H1 (cell line): ENCODE results near the gene MGARP. TPM values are rescaled to one million over a fixed set of nuclear protein-coding genes. Genes with fewer than 3 reads are reported as not detected.

Source experiments
- CTCF ChIA-PET: fragments of 300-600 bp; sonication (Branson Sonifier 250); formaldehyde crosslinking; loops from one replicate; lab custom pipeline; 2021; ENCODE audit not compliant: partially characterized antibody; lab: Charles Lee
- POLR2A ChIA-PET: fragments of 300-600 bp; sonication (Branson Sonifier 250); formaldehyde crosslinking; loops from one replicate; lab custom pipeline; 2021; ENCODE audit warnings: inconsistent platforms; ENCODE audit not compliant: partially characterized antibody; lab: Charles Lee
- DNase-seq, 2 experiments: peaks; one replicate each; pipeline versions ENCODE4 v3.0.0 to v3.0.0-alpha.2; 2010 to 2022; ENCODE audit warnings: low spot score in 2 of 2, low read depth in 1 of 2, mixed read lengths in 1 of 2
- FAIRE-seq: peaks from 2 replicates; lab custom pipeline; 2011; peaks lifted over from hg19 to GRCh38; lab: Jason Lieb, UNC
- H2AFZ ChIP-seq: 2 replicates; pipeline ENCODE4 v1.8.1; 2012; ENCODE audit warnings: low read length, inconsistent platforms
- H2AK5ac ChIP-seq: 2 replicates; pipeline ENCODE4 v1.6.1; 2013; ENCODE audit warnings: low read depth, low read length
- H2BK120ac ChIP-seq: replicated peaks from 2 replicates; pipeline ENCODE3; 2013; ENCODE audit warnings: low read depth, low read length, inconsistent platforms
- H2BK12ac ChIP-seq: 2 replicates; pipeline ENCODE4 v1.6.1; 2013; ENCODE audit warnings: low read depth, low read length
- H2BK15ac ChIP-seq: 2 replicates; pipeline ENCODE4 v1.6.1; 2013; ENCODE audit warnings: low read length
- H2BK20ac ChIP-seq: 2 replicates; pipeline ENCODE4 v1.6.1; 2013; ENCODE audit warnings: low read length
- H2BK5ac ChIP-seq: 2 replicates; pipeline ENCODE4 v1.6.1; 2013; ENCODE audit warnings: low read depth, low read length
- H3K14ac ChIP-seq: 2 replicates; pipeline ENCODE4 v1.6.1; 2013; ENCODE audit warnings: inconsistent platforms; ENCODE audit not compliant: insufficient read length
- H3K18ac ChIP-seq: 2 replicates; pipeline ENCODE4 v1.6.1; 2013; ENCODE audit warnings: low read length; ENCODE audit errors: extremely low read depth
- H3K23ac ChIP-seq: 2 replicates; pipeline ENCODE4 v1.6.1; 2013; ENCODE audit warnings: inconsistent platforms; ENCODE audit not compliant: insufficient read length
- H3K23me2 ChIP-seq: 2 replicates; pipeline ENCODE4 v1.6.1; 2013; ENCODE audit warnings: low read depth, low read length
- H3K27ac ChIP-seq: 2 replicates; pipeline ENCODE4 v1.6.1; 2011; ENCODE audit warnings: low read depth, low read length, inconsistent platforms
- H3K27me3 ChIP-seq, 4 experiments: replicated peaks in 1 of 4; 1 replicate in 1 of 4; 2 replicates in 3 of 4; pipeline versions ENCODE4 v1.6.1 to v1.8.1; 2011 to 2013; ENCODE audit warnings: low read length in 3 of 4, mild to moderate bottlenecking in 3 of 4, inconsistent platforms in 2 of 4, mixed read lengths in 2 of 4, moderate library complexity in 1 of 4; ENCODE audit not compliant: control insufficient read depth in 3 of 4, insufficient read depth in 3 of 4; ENCODE audit errors: extremely low read depth in 1 of 4
- H3K36me3 ChIP-seq, 4 experiments: 2 replicates each; pipeline versions ENCODE4 v1.6.1 to v1.8.1; 2011 to 2013; ENCODE audit warnings: mild to moderate bottlenecking in 4 of 4, low read length in 3 of 4, moderate library complexity in 2 of 4, control low read depth in 1 of 4, inconsistent platforms in 1 of 4; ENCODE audit not compliant: insufficient read depth in 4 of 4, control insufficient read depth in 2 of 4
- H3K4ac ChIP-seq: replicated peaks from 2 replicates; pipeline ENCODE3; 2013; ENCODE audit warnings: low read length, low read depth, mixed read lengths, inconsistent platforms; ENCODE audit not compliant: insufficient read length
- H3K4me1 ChIP-seq, 4 experiments: replicated peaks in 1 of 4; 1 replicate in 1 of 4; 2 replicates in 3 of 4; pipeline versions ENCODE4 v1.6.1 to v1.8.1; 2011 to 2013; ENCODE audit warnings: low read length in 3 of 4, inconsistent platforms in 2 of 4, mixed read lengths in 1 of 4; ENCODE audit not compliant: insufficient read depth in 4 of 4, control insufficient read depth in 3 of 4
- H3K4me2 ChIP-seq, 2 experiments: 2 replicates each; pipeline versions ENCODE4 v1.6.1 to v1.8.1; 2011 to 2013; ENCODE audit warnings: low read depth in 2 of 2, low read length in 2 of 2, control low read depth in 1 of 2, inconsistent platforms in 1 of 2, mild to moderate bottlenecking in 1 of 2; ENCODE audit not compliant: insufficient read depth in 1 of 2
- H3K4me3 ChIP-seq, 4 experiments: fragments of 200-600, 300-600 bp in 1 of 4; sonication (generic), shearing (Covaris generic), sonication (Bioruptor Twin) in 1 of 4; 2 replicates each; pipeline versions ENCODE4 v1.5.1 to v1.8.1; 2011 to 2016; ENCODE audit warnings: low read length in 4 of 4, low read depth in 3 of 4, control low read depth in 2 of 4, inconsistent platforms in 2 of 4, mild to moderate bottlenecking in 2 of 4, mixed read lengths in 1 of 4, moderate library complexity in 1 of 4; ENCODE audit not compliant: insufficient read depth in 2 of 4; ENCODE audit errors: extremely low read depth in 1 of 4
- H3K56ac ChIP-seq: replicated peaks from 2 replicates; pipeline ENCODE3; 2013; ENCODE audit warnings: low read depth, mild to moderate bottlenecking, mixed read lengths, low read length, inconsistent platforms; ENCODE audit not compliant: insufficient read length
- H3K79me1 ChIP-seq: 2 replicates; pipeline ENCODE4 v1.6.1; 2013; ENCODE audit warnings: low read depth, low read length, control low read depth
- H3K79me2 ChIP-seq, 2 experiments: 2 replicates each; pipeline versions ENCODE4 v1.6.1 to v1.8.1; 2012 to 2013; ENCODE audit warnings: low read length in 2 of 2, mild to moderate bottlenecking in 2 of 2, inconsistent platforms in 1 of 2; ENCODE audit not compliant: insufficient read depth in 2 of 2, control insufficient read depth in 1 of 2
- H3K9ac ChIP-seq, 4 experiments: replicated peaks in 1 of 4; 1 replicate in 1 of 4; 2 replicates in 3 of 4; pipeline versions ENCODE4 v1.6.1 to v1.8.1; 2011 to 2013; ENCODE audit warnings: low read depth in 3 of 4, low read length in 3 of 4, control low read depth in 2 of 4, mild to moderate bottlenecking in 2 of 4, moderate library complexity in 2 of 4, inconsistent platforms in 1 of 4; ENCODE audit errors: extremely low read depth in 1 of 4
- H3K9me3 ChIP-seq, 2 experiments: 2 replicates each; pipeline versions ENCODE4 v1.6.1 to v1.8.1; 2012 to 2013; ENCODE audit warnings: mild to moderate bottlenecking in 2 of 2, moderate library complexity in 2 of 2, control low read depth in 1 of 2, inconsistent platforms in 1 of 2, low read depth in 1 of 2, low read length in 1 of 2, mixed read lengths in 1 of 2; ENCODE audit not compliant: insufficient read depth in 2 of 2
- H4K20me1 ChIP-seq, 2 experiments: replicated peaks in 1 of 2; 2 replicates each; pipeline versions ENCODE3 to v1.8.1; 2011 to 2013; ENCODE audit warnings: inconsistent platforms in 2 of 2, low read length in 2 of 2, mild to moderate bottlenecking in 1 of 2; ENCODE audit not compliant: insufficient read depth in 2 of 2, control insufficient read depth in 1 of 2
- H4K5ac ChIP-seq: 2 replicates; pipeline ENCODE4 v1.6.1; 2013; ENCODE audit warnings: low read length, low read depth, mixed read lengths, inconsistent platforms; ENCODE audit not compliant: insufficient read length
- H4K8ac ChIP-seq: 2 replicates; pipeline ENCODE4 v1.8.0; 2013; ENCODE audit warnings: mild to moderate bottlenecking, moderate library complexity, low read length, inconsistent platforms; ENCODE audit not compliant: insufficient read depth; ENCODE audit errors: extremely low read depth
- H4K91ac ChIP-seq: replicated peaks from 2 replicates; pipeline ENCODE3; 2013; ENCODE audit warnings: low read length, mixed read lengths, inconsistent platforms; ENCODE audit not compliant: insufficient read length
- CHD2 ChIP-seq: IDR thresholded peaks from 2 replicates; pipeline ENCODE4 v1.6.1; 2012; ENCODE audit warnings: low read length, improper control_type of control experiment
- EP300 ChIP-seq, 2 experiments: IDR thresholded peaks; 1 replicate in 1 of 2; 2 replicates in 1 of 2; pipeline ENCODE4 v1.6.1; 2011 to 2012; ENCODE audit warnings: low read depth in 2 of 2, low read length in 2 of 2, mild to moderate bottlenecking in 2 of 2, borderline replicate concordance in 1 of 2, inconsistent platforms in 1 of 2, moderate library complexity in 1 of 2
- HDAC2 ChIP-seq, 2 experiments: fragments of 300-600 bp in 1 of 2; sonication (generic) in 1 of 2; IDR thresholded peaks; 2 replicates each; pipeline ENCODE4 v1.6.1; 2011 to 2012; ENCODE audit warnings: low read depth in 2 of 2, low read length in 2 of 2, mild to moderate bottlenecking in 2 of 2, moderate library complexity in 2 of 2, borderline replicate concordance in 1 of 2, inconsistent platforms in 1 of 2
- POLR2A ChIP-seq, 2 experiments: IDR thresholded peaks; 1 replicate in 1 of 2; 2 replicates in 1 of 2; pipeline ENCODE4 v1.6.1; 2011; ENCODE audit warnings: low read depth in 2 of 2, low read length in 2 of 2, mild to moderate bottlenecking in 2 of 2; ENCODE audit errors: control extremely low read depth in 1 of 2
- POLR2AphosphoS5 ChIP-seq: IDR thresholded peaks from 2 replicates; pipeline ENCODE4 v1.6.1; 2011; ENCODE audit warnings: low read depth, low read length
- RFX5 ChIP-seq: IDR thresholded peaks from 2 replicates; pipeline ENCODE4 v1.6.1; 2011; ENCODE audit warnings: low read depth, low read length, improper control_type of control experiment, borderline replicate concordance
- SIN3A ChIP-seq, 2 experiments: IDR thresholded peaks in 1 of 2; conservative IDR thresholded peaks in 1 of 2; 2 replicates each; pipeline ENCODE4 v1.6.1; 2011 to 2012; ENCODE audit warnings: low read length in 2 of 2, improper control_type of control experiment in 1 of 2, low read depth in 1 of 2, mild to moderate bottlenecking in 1 of 2
- SIX5 ChIP-seq: IDR thresholded peaks from 2 replicates; pipeline ENCODE4 v1.6.1; 2011; ENCODE audit warnings: mild to moderate bottlenecking, low read depth, low read length
- SP2 ChIP-seq: IDR thresholded peaks from 2 replicates; pipeline ENCODE4 v1.6.1; 2012; ENCODE audit warnings: mild to moderate bottlenecking, low read length, inconsistent platforms
- SUZ12 ChIP-seq: fragments of 200-600 bp; sonication (generic); IDR thresholded peaks from 2 replicates; pipeline ENCODE4 v1.6.1; 2012; ENCODE audit warnings: mild to moderate bottlenecking, inconsistent platforms, low read length, moderate library complexity, mixed read lengths
- TCF12 ChIP-seq: IDR thresholded peaks from 2 replicates; pipeline ENCODE4 v1.6.1; 2011; ENCODE audit warnings: low read depth, mild to moderate bottlenecking, low read length
- ZNF274 ChIP-seq: IDR thresholded peaks from 2 replicates; pipeline ENCODE4 v1.7.0; 2012; ENCODE audit warnings: low read length, borderline replicate concordance; ENCODE audit errors: extremely low read depth
- WGBS, 2 experiments: shearing (Covaris generic) in 1 of 2; methylation state at CpG; one replicate each; pipeline versions ENCODE4 v1.1.6 to v1.1.7; 2013 to 2015; ENCODE audit warnings: low lambda C conversion rate in 2 of 2, mixed read lengths in 2 of 2, inconsistent platforms in 1 of 2, low coverage in 1 of 2, missing lambda C conversion rate in 1 of 2; ENCODE audit not compliant: insufficient replicate concordance in 2 of 2, insufficient coverage in 1 of 2, insufficient read length in 1 of 2; ENCODE audit errors: extremely low coverage in 1 of 2, missing lambda C conversion rate in 1 of 2; 5-methylcytosine and 5-hydroxymethylcytosine counted together
- polyA plus RNA-seq, 7 experiments: library from polyadenylated mRNA; depleted of rRNA in 3 of 7; stranded (reverse) in 5 of 7; unstranded in 2 of 7; fragments of >200 nt in 5 of 7; fragments of 200-250 nt in 2 of 7; gene quantifications; 1 replicate in 5 of 7; 2 replicates in 1 of 7; 4 replicates in 1 of 7; pipeline versions ENCODE4 v1.2.1 to v1.2.3, GENCODE V29; 2011 to 2013; ENCODE audit warnings: missing spikeins in 2 of 7, mixed read lengths in 2 of 7
- total RNA-seq: library from RNA; stranded (reverse); fragmentation: NEBNext Ultra II Directional; extraction: Animal tissue kit (Norgen Biotek cat#: 25700); gene quantifications from 2 replicates; pipeline ENCODE4 v1.2.1, GENCODE V29; 2021
- TF ChIP-seq, protein P1 (sequence below): IDR thresholded peaks from 2 replicates; pipeline ENCODE4 v1.6.1; 2012; ENCODE audit warnings: inconsistent platforms
- TF ChIP-seq, protein P2 (sequence below): IDR thresholded peaks from 2 replicates; pipeline ENCODE4 v1.6.1; 2011; ENCODE audit warnings: low read depth, mild to moderate bottlenecking, low read length; ENCODE audit not compliant: insufficient read depth

The MGARP gene
- total and polyA plus RNA-seq, 2 of the 8 experiments (the other 6 are each of a cell fraction or from before 2014, with no cell fraction given): 2.8 to 4.5 TPM

DNA sequence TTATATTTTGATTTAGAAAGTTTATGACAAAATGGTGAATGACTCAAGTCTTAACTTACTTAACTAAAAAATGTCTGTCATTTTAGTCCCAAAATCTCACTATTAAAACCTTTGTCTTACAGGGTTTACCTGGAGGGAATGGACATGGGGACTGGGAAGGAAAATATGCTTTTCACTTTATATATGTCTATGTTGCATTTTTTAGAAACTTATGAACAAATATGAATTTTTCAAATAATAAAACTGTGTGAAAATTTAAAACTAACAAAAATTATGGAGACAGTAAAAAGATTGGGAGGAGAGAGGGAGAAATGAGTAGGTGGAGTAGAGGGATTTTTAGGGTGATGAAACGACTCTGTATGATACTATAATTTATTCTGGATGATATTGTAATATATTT, 6.2 kb downstream of the MGARP start:
- Histone ChIP-seq H3K4me2 (no peak overlapping the region), H3K27ac (no peak overlapping the region), H3K9me3 (no peaks in the 10 kb centered on the region), H4K8ac (no peak overlapping the region), H3K36me3 (no peaks in the 10 kb centered on the region), H2BK120ac (no peak overlapping the region), H2AFZ (no peak overlapping the region), H3K4me3 (no peak overlapping the region), H2BK20ac (no peak overlapping the region), H3K4ac (no peak overlapping the region), H3K18ac (no peak overlapping the region), H3K23ac (no peak overlapping the region), H2BK15ac (no peak overlapping the region), H2AK5ac (no peak overlapping the region), H4K91ac (no peak overlapping the region), H3K4me1 (no peaks in the 10 kb centered on the region; a peak in 1 of 7 replicates), H3K79me1 (no peaks in the 10 kb centered on the region), H3K79me2 (no peaks in the 10 kb centered on the region), H2BK12ac (no peak overlapping the region), H3K56ac (no peak overlapping the region), H3K27me3 (peaks cover 0 to 13% (median 10%) of the 10 kb centered on the region in 4 experiments; a peak in 6 of 7 replicates), H4K20me1 (no peaks in the 10 kb centered on the region), H2BK5ac (no peak overlapping the region), H3K23me2 (no peaks in the 10 kb centered on the region; the same call in 1 of the 2 replicates), H4K5ac (no peak overlapping the region), H3K14ac (no peak overlapping the region), H3K9ac (no peak overlapping the region)
- ChIA-PET POLR2A (no interaction called here), CTCF (interaction anchor here (1.1 to 1.2 kb wide), 2 partner anchors 12 to 22 kb away, joined by 3 read pairs; no protein-coding TSS in a partner anchor)
- 87 to 100% methylated on average over 1 of the region's 1 CpG for WGBS, 2 experiments
- DNase-seq (no peak), FAIRE-seq (no peak)
- TF ChIP-seq, protein P1, sequence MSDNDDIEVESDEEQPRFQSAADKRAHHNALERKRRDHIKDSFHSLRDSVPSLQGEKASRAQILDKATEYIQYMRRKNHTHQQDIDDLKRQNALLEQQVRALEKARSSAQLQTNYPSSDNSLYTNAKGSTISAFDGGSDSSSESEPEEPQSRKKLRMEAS: no peak
- no peak for TF ChIP-seq SIX5
- no peak for TF ChIP-seq TCF12
- TF ChIP-seq SP2: no peak
- no peak for TF ChIP-seq POLR2AphosphoS5
- TF ChIP-seq POLR2A (IDR thresholded peaks at IDR 0.05; ENCODE audit: control extremely low read depth in 1 of 2, low read depth in 2 of 2, low read length in 2 of 2): no peak
- TF ChIP-seq ZNF274: no peak
- TF ChIP-seq, protein P2, sequence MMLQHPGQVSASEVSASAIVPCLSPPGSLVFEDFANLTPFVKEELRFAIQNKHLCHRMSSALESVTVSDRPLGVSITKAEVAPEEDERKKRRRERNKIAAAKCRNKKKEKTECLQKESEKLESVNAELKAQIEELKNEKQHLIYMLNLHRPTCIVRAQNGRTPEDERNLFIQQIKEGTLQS: no peak
- TF ChIP-seq EP300 (IDR thresholded peaks at IDR 0.05; ENCODE audit: borderline replicate concordance in 1 of 2, low read depth in 2 of 2, low read length in 2 of 2): no peak
- TF ChIP-seq HDAC2 (IDR thresholded peaks at IDR 0.05; ENCODE audit: borderline replicate concordance in 1 of 2, low read depth in 2 of 2, low read length in 2 of 2): no peak
- TF ChIP-seq SUZ12: no peak
- TF ChIP-seq SIN3A (conservative IDR thresholded peaks at IDR 0.05 in 1 of 2, IDR thresholded peaks at IDR 0.05 in 1 of 2; ENCODE audit: low read depth in 1 of 2, low read length in 2 of 2): no peak
- no peak for TF ChIP-seq RFX5
- no peak for TF ChIP-seq CHD2
